Endometrial microvascular endothelial cells (primary cell): Measurements from ENCODE around the gene CIB2. TPM values are rescaled to one million over a fixed set of nuclear protein-coding genes. Genes with fewer than 3 reads are reported as not detected.
"Not testable (repeated sequence)": the region's sequence is repeated elsewhere in the genome, so short reads cannot be mapped to it uniquely, and the experiment has no call there.

Experiments
- in situ Hi-C: cut with HindIII; loops from 2 replicates; pipeline ENCODE4 v1.10.0; 2017; ENCODE audit warnings: low sequenced_read_pairs, low pct_unique_long_range_greater_than_20kb; ENCODE audit errors: inconsistent ontology term
- total RNA-seq: library from RNA; depleted of rRNA; stranded (reverse); fragments of >200 nt; gene quantifications from one replicate; pipeline ENCODE4 v1.2.3, GENCODE V29; 2015; ENCODE audit errors: inconsistent ontology term

Gene CIB2
- total RNA-seq, 1 donor from 2014 or later, result 0.28 TPM

- in situ Hi-C loops, result not testable (repeated sequence)
Measured at GRCh38 chr15:78151075-78151474, 19.8 kb upstream of the CIB2 start.

GRCh38 chr15:78149805-78150751 lies 18.8 kb upstream of the CIB2 start:
- in situ Hi-C loops, result loop anchor here (25.0 kb wide), 1 partner anchor 112 kb away; the partner anchor contains the start of gene DNAJA4

GRCh38 chr15:78149068-78149804 lies 18.0 kb upstream of the CIB2 start, which contains the start of gene IDH3A:
TSS of gene IDH3A (plus strand) at chr15:78149362. CDS start at chr15:78149404, 42 bp downstream.
- in situ Hi-C loops, result loop anchor here (25.0 kb wide), 1 partner anchor 113 kb away; the partner anchor contains the start of gene DNAJA4

GRCh38 chr15:78148392-78149067 lies 17.3 kb upstream of the CIB2 start:
- in situ Hi-C loops, result loop anchor here (25.0 kb wide), 1 partner anchor 114 kb away; the partner anchor contains the start of gene DNAJA4

GRCh38 chr15:78147566-78147965 lies 16.3 kb upstream of the CIB2 start:
- in situ Hi-C loops, result loop anchor here (25.0 kb wide), 1 partner anchor 115 kb away; the partner anchor contains the start of gene DNAJA4

GRCh38 chr15:78146425-78147154 lies 15.3 kb upstream of the CIB2 start:
- in situ Hi-C loops, result loop anchor here (25.0 kb wide), 1 partner anchor 116 kb away; the partner anchor contains the start of gene DNAJA4

GRCh38 chr15:78142332-78142731 lies 11.1 kb upstream of the CIB2 start:
- in situ Hi-C loops, result loop anchor here (25.0 kb wide), 1 partner anchor 120 kb away; the partner anchor contains the start of gene DNAJA4

- in situ Hi-C loops, result loop anchor here (25.0 kb wide), 1 partner anchor 122 kb away; the partner anchor contains the start of gene DNAJA4
Measured at GRCh38 chr15:78140292-78140691, 9.0 kb upstream of the CIB2 start.

GRCh38 chr15:78139578-78139977 lies 8.3 kb upstream of the CIB2 start:
- in situ Hi-C loops, result loop anchor here (25.0 kb wide), 1 partner anchor 123 kb away; the partner anchor contains the start of gene DNAJA4

GRCh38 chr15:78133801-78134200 lies 2.6 kb upstream of the CIB2 start:
- in situ Hi-C loops, result loop anchor here (25.0 kb wide), 1 partner anchor 128 kb away; the partner anchor contains the start of gene DNAJA4

GRCh38 chr15:78130466-78131294 lies 565 bp downstream of the CIB2 start:
- in situ Hi-C loops, result loop anchor here (25.0 kb wide), 1 partner anchor 132 kb away; the partner anchor contains the start of gene DNAJA4

- in situ Hi-C loops, result loop anchor here (25.0 kb wide), 1 partner anchor 132 kb away; the partner anchor contains the start of gene DNAJA4
Measured at GRCh38 chr15:78129751-78130287, 1.4 kb downstream of the CIB2 start.

GRCh38 chr15:78129077-78129750 lies 2.0 kb downstream of the CIB2 start:
- in situ Hi-C loops, result loop anchor here (25.0 kb wide), 1 partner anchor 133 kb away; the partner anchor contains the start of gene DNAJA4

GRCh38 chr15:78127882-78128281 lies 3.4 kb downstream of the CIB2 start:
- in situ Hi-C loops, result loop anchor here (25.0 kb wide), 1 partner anchor 134 kb away; the partner anchor contains the start of gene DNAJA4

- in situ Hi-C loops, result loop anchor here (25.0 kb wide), 1 partner anchor 137 kb away; the partner anchor contains the start of gene DNAJA4
Measured at GRCh38 chr15:78125267-78125666, 6.0 kb downstream of the CIB2 start.

- in situ Hi-C loops, result no loop called here
Measured at GRCh38 chr15:78120523-78120922, 10.7 kb downstream of the CIB2 start.
